DMS79 treated with DMSO at 0.1 percent for 48 hours (cell line): ENCODE results near the gene BACE2.

Experiments
- DNase-seq: peaks from one replicate; lab custom pipeline; 2025; lab: John Stamatoyannopoulos, UW

BACE2 gene

GRCh38 chr21:41148798-41149197, 19.2 kb upstream of the BACE2 start:
- DNase-seq, result no peak

- DNase-seq, result no peak
Observed at GRCh38 chr21:41149199-41149598, 18.8 kb upstream of the BACE2 start.

DNA sequence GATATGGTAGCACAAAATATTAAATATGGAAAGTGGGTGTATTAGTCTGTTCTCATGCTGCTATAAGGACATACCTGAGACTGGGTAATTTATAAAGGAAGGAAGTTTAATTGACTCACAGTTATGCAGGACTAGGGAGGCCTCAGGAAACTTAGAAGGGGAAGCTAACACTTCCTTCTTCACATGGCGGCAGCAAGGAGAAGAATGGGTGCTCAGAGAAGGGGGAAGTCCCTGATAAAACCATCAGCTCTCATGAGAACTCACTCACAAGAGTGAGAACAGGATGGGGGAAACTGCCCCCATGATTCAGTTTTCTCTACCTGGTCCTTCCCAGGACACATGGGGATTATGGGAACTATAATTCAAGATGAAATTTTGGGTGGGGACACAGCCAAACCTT, 15.8 kb upstream of the BACE2 start:
- DNase-seq, result no peak

DNA sequence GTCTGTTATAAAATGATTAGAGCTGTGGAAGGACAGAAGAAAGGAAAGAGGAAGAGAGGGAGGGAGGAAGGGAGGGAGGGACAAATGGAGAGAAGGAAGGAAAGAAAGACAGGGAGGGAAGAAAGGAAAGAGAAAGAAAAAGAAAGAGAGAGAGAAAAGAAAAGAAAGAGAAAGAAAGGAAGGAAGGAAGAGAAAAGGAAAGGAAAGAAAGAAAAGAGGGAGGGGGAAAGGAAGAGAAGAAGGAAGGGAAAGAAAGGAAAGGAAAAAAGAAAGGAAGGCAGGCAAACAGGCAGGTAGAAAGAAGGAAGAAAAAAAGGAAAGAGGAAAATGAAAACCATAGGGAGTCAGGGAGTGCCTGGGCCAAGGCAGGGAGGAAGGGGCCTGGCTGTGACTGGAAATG, 14.5 kb upstream of the BACE2 start:
- DNase-seq, result no peak

DNA sequence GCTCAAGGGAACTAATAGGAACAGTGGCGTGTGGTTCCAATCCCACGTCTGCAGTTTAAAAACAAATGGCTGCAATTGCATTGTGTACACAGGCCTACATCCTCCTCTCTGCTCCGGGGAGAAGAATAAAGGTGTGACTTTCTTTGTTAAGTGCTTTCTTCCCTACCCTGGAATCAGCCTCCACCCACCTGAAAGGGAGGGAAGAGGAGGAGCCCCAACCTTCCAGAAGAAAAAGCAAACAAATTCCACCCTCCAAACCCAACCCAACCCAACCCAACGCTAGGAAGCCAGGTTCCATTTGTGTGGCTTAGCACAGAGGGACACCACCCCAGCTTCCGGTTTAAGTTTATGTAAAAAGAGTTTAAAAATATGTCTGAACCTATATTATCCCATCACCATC, 11.8 kb upstream of the BACE2 start:
- DNase-seq, result no peak

DNA sequence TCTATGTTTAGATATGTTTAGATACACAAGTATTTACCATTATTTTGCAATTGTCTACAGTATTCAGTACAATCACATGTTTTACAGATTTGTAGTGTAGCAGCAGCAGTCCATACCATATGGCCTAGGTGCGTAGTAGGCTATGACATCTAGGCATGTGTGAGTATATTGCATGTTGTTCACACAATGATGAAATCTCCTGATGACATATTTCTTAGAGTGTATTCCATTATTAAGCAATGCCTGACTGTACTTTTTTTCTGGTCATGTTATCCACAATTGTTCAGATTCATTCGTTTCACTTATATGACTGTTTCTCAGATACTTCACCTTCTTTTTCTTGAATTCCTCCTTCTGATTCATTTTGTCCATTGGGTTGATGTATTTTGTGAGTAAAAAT, 9.9 kb upstream of the BACE2 start:
- no peak for DNase-seq

GRCh38 chr21:41160036-41160435, 7.9 kb upstream of the BACE2 start:
- DNase-seq, result no peak

GRCh38 chr21:41161428-41161827, 6.5 kb upstream of the BACE2 start:
- no peak for DNase-seq

DNA sequence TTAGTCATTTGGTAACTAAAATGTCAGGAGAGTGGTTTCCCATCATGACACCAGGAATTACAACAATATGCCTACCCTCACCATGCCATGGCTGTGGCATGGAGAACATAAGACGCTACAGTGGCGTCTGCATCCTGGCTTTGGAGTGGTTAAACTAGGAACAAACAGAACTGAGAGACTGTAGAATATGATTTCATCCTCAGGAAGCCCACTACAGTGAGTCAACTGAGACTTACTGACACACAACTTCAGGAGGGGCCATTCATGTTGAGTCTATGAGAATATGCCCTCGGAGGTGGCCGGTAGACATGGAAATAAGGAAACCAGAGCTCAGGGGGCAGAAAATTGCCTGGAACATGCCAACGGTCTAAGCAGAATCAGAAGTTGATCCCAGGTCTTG, 5.9 kb upstream of the BACE2 start:
- DNase-seq, result no peak

DNA sequence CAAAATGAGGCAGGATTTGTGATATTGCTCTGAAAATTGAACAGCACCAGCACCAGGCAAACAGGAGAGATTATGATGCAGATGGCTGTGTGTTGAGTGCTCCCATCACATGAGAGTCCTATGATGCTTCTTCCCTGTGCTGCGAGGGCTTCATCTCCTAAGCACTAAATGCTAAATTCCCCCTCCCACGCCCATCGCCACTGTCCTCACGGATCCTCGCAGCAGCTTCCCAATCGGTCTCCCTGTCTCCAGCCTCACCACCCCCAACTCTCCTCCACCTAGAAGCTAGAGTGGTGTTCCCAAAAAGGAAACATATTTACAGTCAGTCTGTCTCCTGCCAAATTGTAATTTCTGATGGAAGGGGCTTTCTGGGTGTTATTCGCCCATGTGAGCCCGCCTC, 4.9 kb upstream of the BACE2 start:
- DNase-seq, result no peak

DNA sequence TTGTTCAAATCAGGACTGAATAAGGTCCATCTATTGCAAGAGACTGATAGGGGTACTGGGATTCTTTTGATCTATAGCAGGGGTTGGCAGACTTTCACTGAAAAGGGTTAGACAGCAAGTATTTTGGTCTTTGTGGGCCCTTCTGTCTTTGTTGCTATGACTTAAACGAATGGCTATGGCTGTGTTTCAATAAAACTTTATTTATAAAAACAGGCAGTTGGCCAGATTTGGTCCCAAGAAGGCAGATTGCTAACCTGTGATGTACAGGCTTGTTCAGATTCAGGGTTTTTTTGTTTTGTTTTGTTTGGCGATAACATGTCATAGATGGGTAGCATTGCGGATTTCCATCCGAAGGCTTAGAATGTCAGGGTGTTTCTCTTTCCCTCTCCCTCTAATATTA, 3.9 kb upstream of the BACE2 start:
- no peak for DNase-seq

GRCh38 chr21:41164981-41165655, 2.8 kb upstream of the BACE2 start:
- no peak for DNase-seq

DNA sequence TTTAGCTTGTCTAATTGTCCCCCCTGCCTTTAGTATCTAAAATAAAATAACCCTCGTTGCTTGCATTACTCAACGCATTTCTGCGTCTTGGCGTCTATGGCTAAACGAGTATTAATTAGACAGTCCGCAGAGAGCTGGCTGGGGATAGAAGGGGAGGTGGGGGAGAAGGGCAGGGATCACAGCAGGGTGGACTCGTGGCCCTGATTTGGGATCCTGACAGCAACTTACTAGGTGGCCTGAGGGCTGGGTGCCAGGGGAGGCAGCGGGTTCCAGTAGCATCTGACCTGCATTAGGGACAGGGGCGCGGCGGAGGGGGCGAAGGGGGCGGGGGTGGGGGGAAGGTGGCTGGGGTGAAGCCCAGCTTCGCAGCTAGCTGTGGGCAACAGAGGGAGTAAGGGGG, 1.1 kb upstream of the BACE2 start:
- DNase-seq, result no peak

GRCh38 chr21:41168391-41169257, 664 bp downstream of the BACE2 start:
- peak; percentile 77 for DNase-seq

GRCh38 chr21:41169258-41169576, 1.3 kb downstream of the BACE2 start:
- DNase-seq, result no peak

GRCh38 chr21:41169701-41170100, 1.7 kb downstream of the BACE2 start:
- no peak for DNase-seq

DNA sequence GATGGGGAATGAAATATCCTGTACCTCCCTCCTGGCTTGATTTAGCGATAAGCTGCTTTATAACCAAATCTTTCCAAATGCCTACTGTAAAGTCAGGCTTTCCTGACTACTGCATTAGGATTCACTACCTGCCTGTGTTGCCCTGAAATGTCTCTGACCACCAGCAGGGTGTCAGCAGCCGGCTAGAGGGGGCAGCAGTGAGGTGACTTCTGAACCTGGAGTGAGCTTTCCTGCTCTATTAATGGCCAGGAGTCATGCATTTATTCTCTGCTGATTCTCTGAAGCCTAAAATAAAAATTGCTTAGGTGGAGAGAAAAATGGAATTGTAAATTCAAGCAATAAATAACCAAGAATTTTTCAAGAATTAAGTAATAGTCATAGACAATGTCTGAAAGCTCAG, 2.5 kb downstream of the BACE2 start:
- DNase-seq, result peak; percentile 61

DNA sequence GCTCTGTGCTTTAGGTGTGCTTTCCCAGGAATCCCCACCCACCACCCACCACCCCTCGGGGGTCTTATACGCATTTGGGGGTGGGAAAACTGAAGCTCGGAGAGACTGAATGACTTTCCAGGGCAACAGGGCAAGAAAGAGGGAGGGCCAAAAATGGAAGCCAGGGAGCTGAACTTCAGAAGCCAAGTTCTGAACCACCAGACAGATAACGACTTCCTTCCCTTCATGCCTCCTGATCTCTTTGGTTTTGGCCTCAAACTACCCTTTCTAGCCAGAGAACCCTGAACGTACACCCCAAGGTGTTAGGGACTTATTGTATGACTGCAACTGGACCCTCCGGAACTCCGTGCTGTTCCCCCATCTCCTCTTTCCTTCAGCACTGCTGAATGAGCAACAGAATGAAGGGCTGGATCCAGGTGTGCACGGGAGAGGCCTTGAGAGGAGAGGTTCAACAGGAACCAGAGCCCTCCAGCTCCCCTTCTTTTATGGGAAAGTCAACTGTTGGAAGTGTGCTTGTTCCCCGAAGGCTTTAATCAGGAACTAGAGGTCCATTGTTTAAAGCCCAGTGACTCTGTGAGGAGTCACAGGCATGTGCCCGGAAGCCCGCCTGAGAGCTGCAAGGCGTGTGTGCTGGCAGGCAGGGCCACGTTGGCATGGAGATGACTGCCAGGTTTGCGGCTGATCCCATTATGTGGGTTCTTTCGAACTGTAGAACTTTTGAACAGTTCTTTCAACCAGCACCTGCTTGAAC, 3.1 kb downstream of the BACE2 start:
- peak; percentile 55 for DNase-seq

GRCh38 chr21:41175080-41175479, 7.1 kb downstream of the BACE2 start:
- peak; percentile 59 for DNase-seq

DNA sequence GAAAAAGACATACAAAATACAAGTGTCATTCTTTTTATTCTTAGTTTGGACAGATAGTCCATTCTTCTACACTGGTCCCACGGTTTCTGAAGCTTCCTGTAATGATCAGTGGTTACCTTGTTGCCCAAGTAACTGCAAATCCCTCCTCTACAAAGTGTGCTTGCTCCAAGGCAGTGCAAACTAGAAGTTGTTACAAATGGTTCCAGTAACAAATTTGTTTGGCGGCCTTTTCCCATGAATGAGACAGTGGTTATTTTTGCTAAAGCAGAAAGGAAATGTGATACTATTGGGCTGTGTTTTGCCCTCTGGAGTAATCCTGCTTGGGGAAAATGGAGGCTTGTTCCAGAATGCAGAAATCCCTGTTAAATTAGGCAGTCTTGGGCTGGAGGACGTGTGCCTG, 8.9 kb downstream of the BACE2 start:
- no peak for DNase-seq

DNA sequence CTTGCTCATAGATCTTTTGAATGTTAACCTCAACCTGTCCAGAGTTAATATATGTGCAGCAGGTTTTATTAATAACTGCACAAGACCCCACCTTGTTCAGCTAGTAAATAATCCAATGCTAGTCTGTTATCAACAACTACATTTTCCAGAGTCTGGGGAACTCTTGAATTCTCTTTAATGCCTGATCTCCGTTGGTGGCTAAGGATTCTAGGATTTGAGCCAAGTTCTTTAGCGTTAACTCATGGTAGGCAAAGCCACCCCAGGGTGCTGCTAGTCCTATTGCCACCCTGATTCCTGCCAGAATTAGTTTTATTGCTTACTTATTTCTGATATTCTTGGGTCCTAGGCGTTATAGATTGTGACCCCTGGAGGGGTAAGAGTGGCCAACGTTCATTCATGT, 12.8 kb downstream of the BACE2 start:
- DNase-seq, result peak; percentile 12

- no peak for DNase-seq
Observed at GRCh38 chr21:41182547-41182946, 14.6 kb downstream of the BACE2 start.

DNA sequence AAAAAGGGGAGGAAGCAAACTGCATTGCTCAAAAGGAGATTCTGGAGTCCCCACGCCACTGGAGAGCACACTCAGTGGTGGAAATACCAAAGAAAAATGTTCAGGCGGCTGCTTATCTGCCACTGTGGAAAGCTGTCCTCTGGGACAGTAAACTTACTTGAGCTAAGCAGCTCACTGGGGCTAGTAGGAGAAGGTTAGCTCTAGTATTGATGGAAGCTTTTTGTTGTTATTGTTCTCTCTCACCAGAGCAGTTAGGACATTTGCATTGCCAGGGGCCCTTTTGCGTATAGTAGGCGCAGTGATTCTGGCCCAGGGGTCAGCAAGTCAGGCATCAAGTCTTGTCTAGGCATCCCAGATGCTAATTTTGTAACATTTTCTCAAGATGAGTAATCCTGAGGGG, 15.6 kb downstream of the BACE2 start:
- no peak for DNase-seq
